Measurements from ENCODE around the gene SP110. TPM values are rescaled to one million over a fixed set of nuclear protein-coding genes. Genes with fewer than 3 reads are reported as not detected.

SP110 gene
- total RNA-seq (2021) (11.0 and 11.6 TPM in 2 replicates), Bru-seq, nascent RNA (percentile 53 among the genes with signal in this experiment), BruChase-seq, experiment 1, labeled RNA remaining after a 2-hour chase (percentile 47 among the genes with signal in this experiment), BruChase-seq, experiment 2, labeled RNA remaining after a 6-hour chase (percentile 48 among the genes with signal in this experiment)
- long read RNA-seq, transcript SP110-202 (15 exons, 2,080 nt): major isoform, 16 of 28 reads
- long read RNA-seq, partial matches to known transcripts: 5 of 28 reads
- long read RNA-seq, other reads (novel, unspliced or antisense): 7 of 28 reads

DNA sequence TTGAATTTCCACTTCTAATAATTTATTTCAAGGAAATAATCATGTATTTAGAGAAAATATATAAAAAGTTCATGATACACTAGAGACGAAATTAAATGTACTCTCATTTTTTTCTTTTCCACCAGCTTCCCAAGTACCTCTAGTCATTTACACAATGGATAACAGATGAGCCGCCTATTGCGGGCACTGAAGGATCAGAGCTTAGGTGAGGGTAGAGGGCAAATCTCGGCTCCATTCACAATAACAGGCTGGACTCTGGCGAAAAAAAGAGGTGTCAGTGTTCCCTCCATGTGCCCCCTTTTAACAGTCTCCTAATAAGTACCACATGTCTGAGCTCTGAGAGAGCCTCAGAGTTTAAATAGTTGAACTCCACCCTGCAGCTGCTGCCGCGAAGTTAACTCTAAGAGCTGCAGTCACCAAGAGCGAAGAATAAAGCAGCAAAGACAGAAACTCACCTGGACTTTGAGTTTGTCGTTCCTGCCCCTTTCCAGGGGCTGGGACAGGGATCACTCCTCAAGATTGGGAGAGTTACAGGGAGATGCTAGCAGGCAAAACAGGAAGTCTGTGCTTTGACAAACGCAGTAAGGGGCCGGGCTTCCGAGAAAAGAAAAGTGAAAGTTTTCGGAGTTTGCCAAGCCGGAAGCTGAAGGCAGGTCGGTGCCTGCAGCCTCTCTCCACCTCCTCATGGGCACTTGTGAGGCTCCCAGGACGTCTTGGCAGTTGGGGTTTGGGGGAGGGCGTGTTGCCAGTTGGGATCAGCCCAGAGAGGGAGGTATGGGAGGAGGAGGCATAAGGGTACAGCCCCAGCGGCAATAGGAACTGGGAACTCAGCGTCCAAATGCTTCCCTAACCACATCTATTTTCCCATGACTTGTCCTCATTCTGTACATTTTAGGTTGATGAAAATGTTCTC, at the start of gene SP110:
Gene SP110, minus strand, starts transcription at position 566 of the 913 bp plus-strand sequence. CDS start 3,057 bp downstream, outside the sequence.
- ChIA-PET CTCF (no interaction called here), POLR2A (ENCODE audit: low non-redundant PET) (no interaction called here)
- Histone ChIP-seq H3K27me3 (replicated peaks; ENCODE audit: insufficient read depth, low read depth, low read length, poor library complexity) (no peaks in the 10 kb centered on the region), H3K36me3 (ENCODE audit: insufficient read depth, low read length, poor library complexity, severe bottlenecking) (no peaks in the 10 kb centered on the region), H3K4me3 (ENCODE audit: low read depth, low read length, poor library complexity, severe bottlenecking) (peak within 1 kb of the TSS; percentile 59), H3K27ac (ENCODE audit: low read depth, low read length, poor library complexity, severe bottlenecking) (peak within 1 kb of the TSS; percentile 49), H3K4me1 (ENCODE audit: insufficient read depth, low read length, poor library complexity, severe bottlenecking) (peaks cover 4% of the 10 kb centered on the region), H3K9me3 (ENCODE audit: low read depth, low read length, poor library complexity, severe bottlenecking) (no peaks in the 10 kb centered on the region)
- DNase-seq (ENCODE audit: low spot score): peak; percentile 89
- BruUV-seq (replicated peaks): TSS peak; percentile 54
- no peak for TF ChIP-seq EZH2 (IDR thresholded peaks at IDR 0.05; ENCODE audit: borderline replicate concordance, low read depth, low read length, poor library complexity, severe bottlenecking)
- TF ChIP-seq, protein P1, sequence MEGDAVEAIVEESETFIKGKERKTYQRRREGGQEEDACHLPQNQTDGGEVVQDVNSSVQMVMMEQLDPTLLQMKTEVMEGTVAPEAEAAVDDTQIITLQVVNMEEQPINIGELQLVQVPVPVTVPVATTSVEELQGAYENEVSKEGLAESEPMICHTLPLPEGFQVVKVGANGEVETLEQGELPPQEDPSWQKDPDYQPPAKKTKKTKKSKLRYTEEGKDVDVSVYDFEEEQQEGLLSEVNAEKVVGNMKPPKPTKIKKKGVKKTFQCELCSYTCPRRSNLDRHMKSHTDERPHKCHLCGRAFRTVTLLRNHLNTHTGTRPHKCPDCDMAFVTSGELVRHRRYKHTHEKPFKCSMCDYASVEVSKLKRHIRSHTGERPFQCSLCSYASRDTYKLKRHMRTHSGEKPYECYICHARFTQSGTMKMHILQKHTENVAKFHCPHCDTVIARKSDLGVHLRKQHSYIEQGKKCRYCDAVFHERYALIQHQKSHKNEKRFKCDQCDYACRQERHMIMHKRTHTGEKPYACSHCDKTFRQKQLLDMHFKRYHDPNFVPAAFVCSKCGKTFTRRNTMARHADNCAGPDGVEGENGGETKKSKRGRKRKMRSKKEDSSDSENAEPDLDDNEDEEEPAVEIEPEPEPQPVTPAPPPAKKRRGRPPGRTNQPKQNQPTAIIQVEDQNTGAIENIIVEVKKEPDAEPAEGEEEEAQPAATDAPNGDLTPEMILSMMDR (conservative IDR thresholded peaks at IDR 0.05; ENCODE audit: low read depth, low read length): no peak
- intact Hi-C loops (cut with micrococcal nuclease; ENCODE audit: unreplicated experiment): no loop called here

DNA sequence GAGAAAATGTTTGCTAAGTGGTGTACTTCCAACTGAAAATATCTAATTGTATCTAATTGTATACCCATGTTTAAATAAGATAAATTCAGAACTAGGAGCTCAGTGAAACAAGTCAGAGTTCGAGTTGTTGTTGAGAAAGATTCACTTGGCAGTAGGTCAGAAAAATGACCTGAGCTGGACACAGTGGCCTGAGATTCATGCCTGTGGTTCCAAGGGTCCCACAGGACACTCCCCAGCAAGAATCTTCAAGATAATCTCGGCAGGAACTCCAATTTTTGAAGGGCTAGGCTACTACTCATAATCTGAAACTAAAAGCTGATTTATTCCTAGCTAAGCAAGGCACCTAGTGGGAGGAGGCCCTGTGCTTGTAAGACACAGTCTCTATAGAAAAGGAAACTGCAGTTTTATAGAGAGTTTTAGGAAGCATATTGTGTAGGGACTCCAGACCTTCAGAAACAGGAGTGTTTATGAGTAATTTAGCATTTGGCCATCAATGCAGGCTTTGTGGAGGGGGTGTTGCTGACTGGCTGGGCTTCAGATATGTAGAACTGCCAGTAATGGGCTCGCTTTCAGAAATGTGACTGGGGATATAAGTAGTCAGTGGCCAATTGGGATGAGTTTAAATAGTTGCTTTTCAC, 48.9 kb upstream of the SP110 start:
- no peaks in the 10 kb centered on the region for H3K27me3 ChIP-seq (replicated peaks; ENCODE audit: insufficient read depth, low read depth, low read length, poor library complexity)
- H3K9me3 ChIP-seq (ENCODE audit: low read depth, low read length, poor library complexity, severe bottlenecking): no peaks in the 10 kb centered on the region
- no peaks in the 10 kb centered on the region for H3K4me1 ChIP-seq (ENCODE audit: insufficient read depth, low read length, poor library complexity, severe bottlenecking)
- POLR2A ChIA-PET (ENCODE audit: low non-redundant PET): no interaction called here
- no peak overlapping the region for H3K27ac ChIP-seq (ENCODE audit: low read depth, low read length, poor library complexity, severe bottlenecking)
- no peak overlapping the region for H3K4me3 ChIP-seq (ENCODE audit: low read depth, low read length, poor library complexity, severe bottlenecking)
- TF ChIP-seq EZH2 (IDR thresholded peaks at IDR 0.05; ENCODE audit: borderline replicate concordance, low read depth, low read length, poor library complexity, severe bottlenecking): no peak
- TF ChIP-seq, protein P1 (conservative IDR thresholded peaks at IDR 0.05; ENCODE audit: low read depth, low read length): no peak
- intact Hi-C loops (cut with micrococcal nuclease; ENCODE audit: unreplicated experiment): no loop called here
- no peaks in the 10 kb centered on the region for H3K36me3 ChIP-seq (ENCODE audit: insufficient read depth, low read length, poor library complexity, severe bottlenecking)
- CTCF ChIA-PET: no interaction called here
- no TSS peak for BruUV-seq (replicated peaks)
- DNase-seq (ENCODE audit: low spot score): no peak

DNA sequence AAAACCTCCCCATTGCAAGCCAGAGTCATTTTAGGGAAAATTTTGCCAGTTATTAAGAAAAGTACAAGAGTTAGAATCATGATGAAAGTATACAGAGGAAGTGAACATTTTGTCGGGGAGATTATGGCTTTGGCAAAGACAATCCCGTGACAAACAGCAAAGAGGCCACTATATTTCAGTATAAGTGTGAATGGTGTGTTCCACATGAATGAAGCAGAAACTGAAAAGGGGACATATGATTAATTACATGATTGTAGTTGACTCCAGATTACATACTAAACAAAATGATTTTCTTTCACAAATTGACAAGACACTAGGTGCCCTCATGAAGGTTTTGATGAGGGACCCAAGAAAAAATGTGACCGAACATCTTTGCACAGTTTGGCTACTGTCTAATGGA, 47.8 kb upstream of the SP110 start:
- TF ChIP-seq, protein P1 (conservative IDR thresholded peaks at IDR 0.05; ENCODE audit: low read depth, low read length): no peak
- no peak for TF ChIP-seq EZH2 (IDR thresholded peaks at IDR 0.05; ENCODE audit: borderline replicate concordance, low read depth, low read length, poor library complexity, severe bottlenecking)
- CTCF ChIA-PET: no interaction called here
- no TSS peak for BruUV-seq (replicated peaks)
- H3K4me1 ChIP-seq (ENCODE audit: insufficient read depth, low read length, poor library complexity, severe bottlenecking): no peaks in the 10 kb centered on the region
- no peak overlapping the region for H3K4me3 ChIP-seq (ENCODE audit: low read depth, low read length, poor library complexity, severe bottlenecking)
- intact Hi-C loops (cut with micrococcal nuclease; ENCODE audit: unreplicated experiment): no loop called here
- POLR2A ChIA-PET (ENCODE audit: low non-redundant PET): no interaction called here
- DNase-seq (ENCODE audit: low spot score): no peak
- H3K27ac ChIP-seq (ENCODE audit: low read depth, low read length, poor library complexity, severe bottlenecking): no peak overlapping the region
- H3K9me3 ChIP-seq (ENCODE audit: low read depth, low read length, poor library complexity, severe bottlenecking): no peaks in the 10 kb centered on the region
- H3K27me3 ChIP-seq (replicated peaks; ENCODE audit: insufficient read depth, low read depth, low read length, poor library complexity): no peaks in the 10 kb centered on the region
- no peaks in the 10 kb centered on the region for H3K36me3 ChIP-seq (ENCODE audit: insufficient read depth, low read length, poor library complexity, severe bottlenecking)
